Measurements from ENCODE around the gene COL9A3.

GRCh38 chr20:62801284-62802010, 15.4 kb upstream of the COL9A3 start:
- TF ChIP-seq EZH2 (IDR thresholded peaks at IDR 0.05; ENCODE audit: borderline replicate concordance, insufficient read depth, low read length, poor library complexity, severe bottlenecking): no peak
- no peak for TF ChIP-seq MXI1 (conservative IDR thresholded peaks at IDR 0.05; ENCODE audit: poor library complexity, severe bottlenecking)
- no peak for TF ChIP-seq EP300 (conservative IDR thresholded peaks at IDR 0.05; ENCODE audit: poor library complexity, severe bottlenecking)
- no peak for TF ChIP-seq CTCF (IDR thresholded peaks at IDR 0.05; ENCODE audit: poor library complexity, severe bottlenecking)
- TF ChIP-seq RAD21 (conservative IDR thresholded peaks at IDR 0.05): no peak
- TF ChIP-seq TAF1 (IDR thresholded peaks at IDR 0.05; ENCODE audit: low read depth): no peak
- no peak for TF ChIP-seq REST (IDR thresholded peaks at IDR 0.05; ENCODE audit: borderline replicate concordance)
- no peak for TF ChIP-seq POLR2AphosphoS5 (IDR thresholded peaks at IDR 0.05)

All from neural cell (in vitro differentiated cells).